PC-9 (cell line): ENCODE results near the gene RAB40B. TPM values are rescaled to one million over a fixed set of nuclear protein-coding genes. Genes with fewer than 3 reads are reported as not detected.

Experiments used
- BruUV-seq: library from RNA; stranded (reverse); fragments of 400-500 nt; replicated peaks from 2 replicates; lab custom pipeline; 2021; lab: Mats Ljungman, UMichigan
- CTCF ChIA-PET: fragments of 300-600 bp; sonication (Branson Sonifier 250); formaldehyde crosslinking; loops from one replicate; lab custom pipeline; 2022; ENCODE audit warnings: antibody characterized with exemption; lab: Charles Lee
- POLR2A ChIA-PET: fragments of 300-600 bp; sonication (Branson Sonifier 250); formaldehyde crosslinking; loops from one replicate; lab custom pipeline; 2022; ENCODE audit warnings: antibody characterized with exemption; ENCODE audit not compliant: unreplicated experiment; lab: Charles Lee
- DNase-seq, 2 experiments: peaks; one replicate each; pipeline versions ENCODE4 v3.0.0 to v3.0.0-alpha.2; 2015 to 2022; ENCODE audit warnings: mixed read lengths in 1 of 2
- H2AFZ ChIP-seq: fragments of 200-600 bp; sonication (generic); 2 replicates; pipeline ENCODE4 v1.8.1; 2017; ENCODE audit warnings: antibody characterized with exemption
- H3F3A ChIP-seq: fragments of 200-600 bp; sonication (generic); 2 replicates; pipeline ENCODE4 v1.8.1; 2017; ENCODE audit warnings: antibody characterized with exemption, mild to moderate bottlenecking, low read depth; ENCODE audit not compliant: insufficient read depth
- H3K27ac ChIP-seq: fragments of 200-600 bp; sonication (generic); 2 replicates; pipeline ENCODE4 v1.6.1; 2016; ENCODE audit warnings: mixed run types
- H3K27me3 ChIP-seq: fragments of 200-600 bp; sonication (generic); 2 replicates; pipeline ENCODE4 v1.6.1; 2016; ENCODE audit warnings: low read depth, mixed run types; ENCODE audit not compliant: insufficient read depth
- H3K36me3 ChIP-seq: fragments of 200-600 bp; sonication (generic); 2 replicates; pipeline ENCODE4 v1.6.1; 2016; ENCODE audit warnings: low read depth, mixed run types
- H3K4me1 ChIP-seq: fragments of 200-600 bp; sonication (generic); replicated peaks from 2 replicates; pipeline ENCODE4 v1.6.1; 2016; ENCODE audit warnings: mixed run types; ENCODE audit not compliant: insufficient read depth
- H3K4me2 ChIP-seq: fragments of 200-600 bp; sonication (generic); 2 replicates; pipeline ENCODE4 v1.6.1; 2017; ENCODE audit warnings: mixed run types
- H3K4me3 ChIP-seq: fragments of 200-600 bp; sonication (generic); 2 replicates; pipeline ENCODE4 v1.6.1; 2016; ENCODE audit warnings: mixed run types
- H3K79me2 ChIP-seq: fragments of 200-600 bp; sonication (generic); 2 replicates; pipeline ENCODE4 v1.6.1; 2017; ENCODE audit warnings: low read depth, mixed run types
- H3K9me2 ChIP-seq: fragments of 200-600 bp; sonication (generic); 2 replicates; pipeline ENCODE4 v1.8.1; 2017; ENCODE audit warnings: mild to moderate bottlenecking; ENCODE audit not compliant: insufficient read depth
- H3K9me3 ChIP-seq: fragments of 200-600 bp; sonication (generic); 2 replicates; pipeline ENCODE4 v1.8.1; 2016; ENCODE audit warnings: low read depth; ENCODE audit not compliant: insufficient read depth
- H4K20me1 ChIP-seq: fragments of 200-600 bp; sonication (generic); 2 replicates; pipeline ENCODE4 v1.8.1; 2017; ENCODE audit not compliant: insufficient read depth
- CTCF ChIP-seq: fragments of 200-600 bp; sonication (generic); conservative IDR thresholded peaks from 2 replicates; pipeline ENCODE4 v1.6.1; 2017; ENCODE audit warnings: mixed run types, antibody characterized with exemption, mild to moderate bottlenecking, moderate library complexity
- EZH2 ChIP-seq: fragments of 200-600 bp; sonication (generic); IDR thresholded peaks from 2 replicates; pipeline ENCODE4 v1.8.0; 2017; ENCODE audit warnings: antibody characterized with exemption, low read depth
- intact Hi-C: fragments of 100-400 bp; cut with micrococcal nuclease; formaldehyde crosslinking; loops from one replicate; pipeline ENCODE4 v1.10.0; 2022; ENCODE audit not compliant: unreplicated experiment
- total RNA-seq: library from RNA; stranded (reverse); gene quantifications from 2 replicates; pipeline ENCODE4 v1.2.3, GENCODE V29; 2021

Gene RAB40B
- total RNA-seq, 1 experiment from 2014 or later, result 7.9 TPM

GRCh38 chr17:82702231-82702927 lies 3.9 kb upstream of the RAB40B start:
- intact Hi-C loops, result no loop called here
- no peaks in the 10 kb centered on the region for H3F3A ChIP-seq
- POLR2A ChIA-PET, result interaction anchor here (0.7 kb wide), 1 partner anchor 110 kb away, joined by 4 read pairs; no protein-coding TSS in a partner anchor

GRCh38 chr17:82699551-82699950 lies 1.1 kb upstream of the RAB40B start:
- Histone ChIP-seq H3F3A (no peaks in the 10 kb centered on the region), H3K9me2 (no peaks in the 10 kb centered on the region), H3K36me3 (no peaks in the 10 kb centered on the region), H2AFZ (no peak overlapping the region), H3K4me3 (no peak overlapping the region), H3K79me2 (no peaks in the 10 kb centered on the region), H3K4me1 (no peaks in the 10 kb centered on the region), H3K4me2 (0 out of 2 replicates have a peak overlapping the region, but pooled peaks have one; percentile 68), H3K27ac (no peak overlapping the region), H4K20me1 (no peaks in the 10 kb centered on the region), H3K27me3 (no peaks in the 10 kb centered on the region), H3K9me3 (no peaks in the 10 kb centered on the region)
- CTCF ChIA-PET, result no interaction called here
- no peak for DNase-seq
- TF ChIP-seq CTCF (no peak), EZH2 (no peak)
- intact Hi-C loops, result no loop called here
- POLR2A ChIA-PET, result no interaction called here
- no TSS peak for BruUV-seq

More at GRCh38 chr17:82702231-82702927, 3.9 kb upstream of the RAB40B start:
- no peaks in the 10 kb centered on the region for H3K9me3 ChIP-seq
- H3K4me2 ChIP-seq, result no peak overlapping the region
- no peak overlapping the region for H3K4me3 ChIP-seq
- DNase-seq, result no peak
- H2AFZ ChIP-seq, result no peak overlapping the region
- H3K36me3 ChIP-seq, result no peaks in the 10 kb centered on the region
- CTCF ChIA-PET, result no interaction called here
- no peaks in the 10 kb centered on the region for H3K27me3 ChIP-seq
- H3K4me1 ChIP-seq, result no peaks in the 10 kb centered on the region
- H3K79me2 ChIP-seq, result no peaks in the 10 kb centered on the region
- TF ChIP-seq EZH2, result no peak
- TF ChIP-seq CTCF, result no peak
- no peaks in the 10 kb centered on the region for H4K20me1 ChIP-seq
- no peak overlapping the region for H3K27ac ChIP-seq
- no TSS peak for BruUV-seq
- H3K9me2 ChIP-seq, result no peaks in the 10 kb centered on the region

GRCh38 chr17:82698974-82699442 lies 510 bp upstream of the RAB40B start:
- no TSS peak for BruUV-seq
- Histone ChIP-seq H3K4me3 (peak overlapping the region; percentile 55; the same call in 1 of the 2 replicates), H3K9me3 (no peaks in the 10 kb centered on the region), H3K79me2 (no peaks in the 10 kb centered on the region), H3K4me2 (peak overlapping the region; percentile 68), H3K27me3 (no peaks in the 10 kb centered on the region), H2AFZ (no peak overlapping the region), H3K4me1 (no peaks in the 10 kb centered on the region), H3K9me2 (no peaks in the 10 kb centered on the region), H3K36me3 (no peaks in the 10 kb centered on the region), H3F3A (no peaks in the 10 kb centered on the region), H3K27ac (no peak overlapping the region), H4K20me1 (no peaks in the 10 kb centered on the region)
- ChIA-PET POLR2A (no interaction called here), CTCF (no interaction called here)
- TF ChIP-seq CTCF (no peak), EZH2 (no peak)
- intact Hi-C loops, result no loop called here
- DNase-seq, result no peak
